ENCODE results near the gene CHRNB4.
A peak's percentile ranks its signal among the peaks of the same experiment; 100 is the strongest.

Gene CHRNB4

GRCh38 chr15:78630886-78631633 lies 9.9 kb downstream of the CHRNB4 start:
- no peak for DNase-seq

GRCh38 chr15:78629716-78630065 lies 11.3 kb downstream of the CHRNB4 start:
- no peak for DNase-seq

GRCh38 chr15:78629031-78629715 lies 11.8 kb downstream of the CHRNB4 start:
- no peak for DNase-seq

GRCh38 chr15:78628227-78628626 lies 12.8 kb downstream of the CHRNB4 start:
- no peak for DNase-seq

- no peak for DNase-seq
These were observed 13.7 kb downstream of the CHRNB4 start for GRCh38 chr15:78627348-78627747.

- DNase-seq = no peak
These were observed 14.5 kb downstream of the CHRNB4 start for GRCh38 chr15:78626381-78626995.

GRCh38 chr15:78625606-78626280 lies 15.3 kb downstream of the CHRNB4 start:
- DNase-seq = no peak

- DNase-seq = no peak
These were observed 16.1 kb downstream of the CHRNB4 start for GRCh38 chr15:78624651-78625590.

- no peak for DNase-seq
These were observed 17.1 kb downstream of the CHRNB4 start for GRCh38 chr15:78623786-78624497.

GRCh38 chr15:78621810-78622402 lies 19.1 kb downstream of the CHRNB4 start:
- DNase-seq = no peak

GRCh38 chr15:78620527-78621421 lies 20.2 kb downstream of the CHRNB4 start, which contains the start of gene CHRNA3:
Gene CHRNA3, minus strand, starts transcription at chr15:78620996. Its CDS starts 202 bp downstream, at chr15:78620794.
- DNase-seq = no peak

- DNase-seq = no peak
These were observed 20.9 kb downstream of the CHRNB4 start for GRCh38 chr15:78620021-78620526.

- DNase-seq = no peak
These were observed 21.7 kb downstream of the CHRNB4 start for GRCh38 chr15:78619022-78619950.

GRCh38 chr15:78618490-78618934 lies 22.5 kb downstream of the CHRNB4 start:
- DNase-seq = peak; percentile 78 to 84

GRCh38 chr15:78618064-78618463 lies 22.9 kb downstream of the CHRNB4 start:
- no peak for DNase-seq

- DNase-seq = no peak
These were observed 23.5 kb downstream of the CHRNB4 start for GRCh38 chr15:78617516-78617915.

GRCh38 chr15:78617076-78617475 lies 23.9 kb downstream of the CHRNB4 start:
- no peak for DNase-seq

- DNase-seq = no peak
These were observed 24.5 kb downstream of the CHRNB4 start for GRCh38 chr15:78616506-78616905.

All from activated CD4-positive, alpha-beta T cell treated with anti-CD3 and anti-CD28 coated beads for 4 hours (primary cell).